M059J (cell line): ENCODE measurements around the gene RECK. TPM values are rescaled to one million over a fixed set of nuclear protein-coding genes. Genes with fewer than 3 reads are reported as not detected.

Source experiments
- DNase-seq: peaks from one replicate; pipeline ENCODE4 v3.0.0-alpha.2; 2012; ENCODE audit warnings: low read depth
- total RNA-seq: library from RNA; depleted of rRNA; stranded (reverse); fragments of >200 nt; shearing (Covaris generic); gene quantifications from 2 replicates; pipeline ENCODE4 v1.2.3, GENCODE V29; 2014

Gene RECK
- total RNA-seq, 1 experiment from 2014 or later = 23.7 TPM

- no peak for DNase-seq
Observed at GRCh38 chr9:36140086-36141084, 103.7 kb downstream of the RECK start.

DNA sequence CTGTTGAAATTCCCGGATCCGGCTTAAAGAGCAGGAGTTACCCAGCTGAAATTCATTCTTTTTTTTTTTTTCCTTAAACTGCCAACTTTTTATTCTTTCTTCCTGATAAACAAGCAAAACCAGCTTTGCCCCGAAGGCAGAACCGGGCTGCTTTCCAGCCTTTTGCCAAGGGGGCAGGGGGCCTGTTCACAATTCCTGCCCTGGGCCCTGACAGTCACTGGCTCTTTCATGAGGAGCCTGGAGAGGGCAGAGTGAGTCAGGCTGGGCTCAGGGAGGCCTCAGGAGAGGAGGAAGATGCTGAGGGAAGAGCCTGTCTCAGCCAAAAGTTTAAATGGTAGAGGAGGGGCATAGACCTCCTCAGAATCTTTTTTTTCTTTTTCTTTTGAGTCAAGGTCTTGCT is 104.6 kb downstream of the RECK start:
- DNase-seq = peak; percentile 80

DNA sequence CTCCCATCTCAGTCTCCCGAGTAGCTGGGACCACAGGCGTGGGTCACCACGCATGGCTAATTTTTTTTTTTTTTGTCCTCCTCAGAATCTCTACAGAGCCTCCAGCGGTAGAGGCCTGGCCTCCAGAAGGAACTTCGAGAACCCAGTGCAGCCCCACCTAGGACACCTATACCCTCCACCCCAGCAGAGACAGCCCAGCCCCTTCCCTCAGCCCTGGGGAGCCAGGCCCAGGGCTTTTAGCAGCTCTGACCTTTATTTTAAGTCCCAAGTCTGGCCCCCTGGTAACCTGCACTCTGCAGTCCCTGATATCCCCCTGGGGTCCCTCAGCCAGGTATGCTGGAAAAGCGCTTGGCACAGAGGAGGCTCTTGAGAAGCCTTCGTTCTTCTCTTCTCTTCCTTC is 105.0 kb downstream of the RECK start:
- DNase-seq = no peak

GRCh38 chr9:36142510-36143244 is 106.0 kb downstream of the RECK start:
- no peak for DNase-seq

- no peak for DNase-seq
Observed at GRCh38 chr9:36143245-36143641, 106.5 kb downstream of the RECK start.

DNA sequence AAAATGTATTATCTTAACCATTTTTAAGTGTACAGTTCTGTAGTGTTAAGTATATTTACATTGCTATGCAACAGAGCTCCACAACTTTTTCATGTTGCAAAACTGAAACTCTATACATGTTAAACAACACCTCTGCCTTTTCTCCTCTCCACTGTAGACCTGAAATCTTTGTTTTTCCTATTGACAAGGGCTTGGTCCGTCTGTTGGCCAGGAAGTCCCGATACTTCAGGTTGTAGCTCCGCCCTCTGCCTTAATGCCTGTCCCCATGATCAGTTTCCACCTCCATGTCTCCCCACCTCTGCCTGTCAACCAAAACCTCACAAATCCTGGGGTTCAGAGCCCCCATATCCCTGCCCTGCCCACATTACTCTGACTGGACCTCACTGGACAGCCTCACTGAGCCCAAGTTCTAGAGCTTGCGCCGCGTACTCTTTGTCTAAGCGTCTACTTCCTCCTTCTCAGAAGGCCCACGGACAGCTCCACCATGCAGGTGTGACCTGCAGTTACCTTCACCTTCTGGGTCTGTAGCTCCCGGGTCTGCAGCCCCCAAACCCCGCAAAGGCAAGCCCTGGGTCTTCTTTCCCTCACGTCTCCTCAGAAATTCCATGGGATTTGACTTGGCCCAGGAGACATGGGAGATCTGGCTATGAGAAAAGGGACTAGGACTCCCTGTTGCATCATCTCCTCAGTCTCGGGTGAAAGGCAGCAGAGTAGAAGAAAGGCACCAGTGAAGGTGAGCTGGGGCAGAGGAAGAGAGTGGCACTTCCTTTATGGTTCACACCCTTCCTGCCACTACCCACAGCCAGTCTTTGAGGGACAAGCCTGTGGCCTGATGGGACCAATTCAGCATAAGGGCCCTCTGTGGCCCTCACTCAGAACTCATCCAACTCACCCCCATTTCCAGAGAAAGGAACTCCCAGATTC is 107.9 kb downstream of the RECK start:
- DNase-seq = no peak

GRCh38 chr9:36145970-36146369 is 109.3 kb downstream of the RECK start:
- DNase-seq = no peak

DNA sequence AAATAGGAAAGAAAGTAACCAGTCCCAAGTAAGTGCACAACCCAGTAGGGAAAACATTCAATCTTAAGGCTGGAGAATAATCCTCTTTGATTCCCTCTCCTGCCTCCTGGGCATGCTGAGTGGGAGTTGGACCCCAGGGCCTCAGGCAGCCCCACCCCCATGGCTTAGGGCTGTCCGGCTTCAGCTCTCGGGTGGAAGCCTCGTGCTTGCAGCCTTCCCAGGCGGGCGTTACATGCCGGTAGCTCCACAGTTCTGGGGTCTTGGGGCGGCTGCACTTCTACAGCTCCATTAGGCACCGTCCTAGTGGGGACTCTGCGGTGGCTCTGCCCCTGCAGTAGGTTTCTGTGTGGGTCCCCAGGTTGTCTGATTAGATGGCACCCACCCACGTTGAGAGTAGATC is 109.9 kb downstream of the RECK start:
- DNase-seq = no peak

GRCh38 chr9:36147441-36148175 is 110.9 kb downstream of the RECK start:
- DNase-seq = no peak

DNA sequence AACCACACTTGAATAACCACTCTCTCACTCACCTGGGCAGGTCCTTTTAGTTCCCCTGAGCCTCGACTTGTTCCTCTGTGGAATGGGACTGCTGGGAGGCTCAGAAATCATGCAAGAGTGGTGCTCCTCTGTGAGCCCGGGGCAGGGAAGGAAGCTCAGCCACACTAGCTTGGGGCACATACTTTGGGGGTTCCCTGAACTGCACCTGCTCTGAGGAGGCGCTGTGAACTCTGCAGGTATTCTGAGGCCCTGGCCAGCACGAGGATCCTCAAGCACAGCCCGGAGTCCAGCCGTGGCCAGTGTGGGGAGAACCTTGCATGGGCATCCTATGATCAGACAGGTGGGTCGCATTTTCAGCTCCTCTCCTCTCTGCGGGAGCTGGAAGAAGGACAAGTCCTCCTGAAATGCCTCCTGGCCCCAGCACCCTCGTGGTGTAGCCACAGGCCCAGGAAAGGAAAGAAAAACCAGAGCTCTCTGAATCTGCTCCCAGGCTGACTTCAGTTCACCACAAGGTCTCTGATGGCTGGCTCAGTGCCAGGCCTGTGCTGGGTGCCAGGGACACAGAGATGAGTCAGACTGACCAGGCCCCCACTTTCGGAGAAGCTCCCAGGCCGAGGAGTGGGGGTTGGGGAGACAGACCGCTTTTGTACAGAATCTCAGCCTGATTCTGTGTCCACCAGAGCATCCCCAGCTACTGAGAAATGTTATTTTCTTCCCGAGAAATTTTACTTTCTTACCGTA is 111.8 kb downstream of the RECK start:
- peak; percentile 99 for DNase-seq

- peak; percentile 87 for DNase-seq
Observed at GRCh38 chr9:36149197-36149596, 112.5 kb downstream of the RECK start.

GRCh38 chr9:36150574-36151315 is 114.0 kb downstream of the RECK start:
- no peak for DNase-seq

- DNase-seq = peak; percentile 91
Observed at GRCh38 chr9:36151316-36152210, 114.8 kb downstream of the RECK start.

DNA sequence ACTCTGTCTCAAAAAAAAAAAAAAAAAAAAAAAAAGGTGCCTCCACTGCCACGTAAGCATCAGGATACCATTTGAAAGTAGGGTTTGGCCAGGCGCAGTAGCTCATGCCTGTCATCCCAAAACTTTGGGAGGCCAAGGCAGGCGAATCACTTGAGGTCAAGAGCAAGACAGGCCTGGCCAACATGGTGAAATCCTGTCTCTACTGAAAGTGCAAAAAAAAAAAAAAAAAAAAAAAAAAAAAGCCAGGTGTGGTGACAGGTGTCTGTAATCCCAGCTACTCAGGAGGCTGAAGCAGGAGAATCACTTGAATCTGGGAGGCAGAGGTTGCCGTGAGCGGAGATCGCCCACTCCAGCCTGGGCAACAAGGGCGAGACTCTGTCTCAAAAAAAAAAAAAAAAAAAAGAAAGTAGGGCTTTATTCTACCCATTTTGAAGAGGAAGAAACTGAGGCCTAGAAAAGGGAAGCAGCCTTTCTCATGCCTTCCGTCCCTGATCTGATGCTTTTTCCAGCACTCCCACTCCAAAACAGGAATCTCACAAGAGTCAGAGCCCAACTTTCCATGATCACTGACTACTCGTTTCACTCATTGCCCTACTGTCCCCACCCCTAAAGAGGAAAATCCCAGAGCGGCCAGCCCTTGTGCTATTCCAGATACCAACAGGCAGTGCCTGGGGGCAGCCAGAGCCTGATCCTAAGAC is 116.2 kb downstream of the RECK start:
- DNase-seq = no peak

GRCh38 chr9:36153746-36154145 is 117.0 kb downstream of the RECK start:
- no peak for DNase-seq

GRCh38 chr9:36154331-36154952 is 117.7 kb downstream of the RECK start:
- peak; percentile 73 for DNase-seq

DNA sequence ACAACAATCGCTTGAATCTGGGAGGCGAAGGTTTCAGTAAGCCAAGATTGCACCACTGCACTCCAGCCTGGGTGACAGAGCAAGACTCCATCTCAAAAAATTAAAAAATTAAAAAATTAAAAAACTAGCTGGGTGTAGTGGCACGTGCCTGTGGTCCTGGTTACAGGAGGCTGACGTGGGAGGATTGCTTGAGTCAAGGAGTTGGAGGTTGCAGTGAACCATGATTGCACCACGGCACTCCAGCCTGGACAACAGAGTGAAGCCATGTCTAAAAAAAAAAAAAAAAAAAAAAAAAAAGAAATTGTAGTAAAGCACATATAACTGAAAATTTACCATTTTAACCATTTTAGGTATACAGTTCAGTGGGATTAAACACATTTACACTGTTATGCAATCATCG is 119.4 kb downstream of the RECK start:
- DNase-seq = no peak
